Stimulated activated CD8-positive, alpha-beta memory T cell treated with anti-CD3 and anti-CD28 coated beads, Interleukin-4, amount 100 ng/mL, for 48 hours (primary cell): Measurements from ENCODE around the gene SUSD3.

ENCODE experiments used
- DNase-seq: peaks from one replicate; pipeline ENCODE4 v3.0.0-alpha.2; 2020

Gene SUSD3

DNA sequence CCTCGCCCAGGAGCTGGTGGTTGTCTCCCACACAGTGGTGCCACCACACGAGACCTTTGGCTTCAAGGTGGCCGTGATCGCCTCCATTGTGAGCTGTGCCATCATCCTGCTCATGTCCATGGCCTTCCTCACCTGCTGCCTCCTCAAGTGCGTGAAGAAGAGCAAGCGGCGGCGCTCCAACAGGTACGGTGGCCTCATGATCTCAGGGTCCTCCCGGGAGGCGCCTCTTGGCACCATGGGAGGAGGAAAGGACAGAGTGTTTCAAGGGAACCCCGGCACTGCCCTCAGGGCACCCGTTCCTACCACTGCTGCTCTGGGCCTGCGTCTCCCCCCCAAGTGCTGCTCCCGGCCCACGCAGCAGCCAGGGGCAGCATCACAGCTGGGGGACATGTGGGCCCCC, 19.3 kb downstream of the SUSD3 start:
- DNase-seq = no peak

DNA sequence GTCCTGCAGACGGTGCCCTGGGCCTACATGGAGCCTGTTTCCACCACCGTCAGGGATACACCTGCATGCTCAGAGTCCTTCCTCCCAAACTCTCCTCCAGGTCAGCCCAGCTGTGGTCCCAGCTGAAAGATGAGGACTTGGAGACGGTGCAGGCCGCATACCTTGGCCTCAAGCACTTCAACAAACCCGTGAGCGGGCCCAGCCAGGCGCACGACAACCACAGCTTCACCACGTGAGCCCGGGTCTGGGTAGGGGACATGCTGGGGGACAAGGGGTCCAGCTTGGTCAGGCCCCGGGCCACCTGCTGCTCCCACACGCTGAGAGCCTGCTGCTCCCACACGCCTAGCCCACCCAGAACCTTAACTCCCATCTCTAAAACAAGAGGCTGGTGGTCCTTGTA, 20.9 kb downstream of the SUSD3 start:
- DNase-seq = no peak

DNA sequence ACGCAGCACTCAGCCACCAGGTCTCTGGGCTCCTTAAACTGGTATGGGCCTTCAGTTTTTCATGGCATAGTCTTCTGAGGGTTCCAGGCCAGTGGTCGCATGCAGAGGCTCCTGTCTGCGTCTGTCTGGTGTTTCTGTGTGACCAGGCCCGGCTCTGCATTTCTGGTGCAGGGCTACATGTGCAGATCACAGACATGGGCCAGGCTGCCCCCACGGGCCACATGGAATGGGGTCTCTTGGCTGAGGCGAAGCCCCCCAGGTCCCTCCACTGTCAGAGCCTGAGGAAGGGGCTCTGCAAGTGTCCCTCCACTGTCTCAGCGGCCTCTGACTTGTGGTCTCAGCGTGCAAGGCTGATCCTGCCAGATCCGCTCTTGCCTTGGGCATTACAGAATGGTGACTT, 21.9 kb downstream of the SUSD3 start:
- peak; percentile 17 for DNase-seq

DNA sequence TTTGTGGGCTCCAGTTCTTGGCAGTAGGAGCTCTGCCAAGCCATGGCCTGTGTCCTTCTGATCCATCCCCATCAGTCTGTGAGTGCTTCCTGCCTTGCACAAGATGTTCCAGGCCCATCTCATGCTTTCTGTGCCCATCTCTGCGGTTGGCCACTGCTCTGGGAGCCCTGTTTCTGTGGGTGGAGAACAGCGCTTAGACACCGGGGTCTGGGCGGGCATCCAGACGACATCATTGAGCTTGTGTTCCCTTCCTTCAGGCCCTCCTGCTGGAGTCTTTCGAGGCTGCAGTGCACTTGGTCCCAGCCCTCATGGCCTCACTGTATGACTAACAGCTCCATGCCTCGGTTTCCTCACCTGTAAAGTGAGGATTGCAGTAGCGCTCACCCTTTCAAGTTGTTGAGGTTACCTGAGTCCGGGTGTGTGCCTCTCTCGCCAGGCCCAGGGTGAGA, 22.6 kb downstream of the SUSD3 start:
- peak; percentile 18 for DNase-seq

DNA sequence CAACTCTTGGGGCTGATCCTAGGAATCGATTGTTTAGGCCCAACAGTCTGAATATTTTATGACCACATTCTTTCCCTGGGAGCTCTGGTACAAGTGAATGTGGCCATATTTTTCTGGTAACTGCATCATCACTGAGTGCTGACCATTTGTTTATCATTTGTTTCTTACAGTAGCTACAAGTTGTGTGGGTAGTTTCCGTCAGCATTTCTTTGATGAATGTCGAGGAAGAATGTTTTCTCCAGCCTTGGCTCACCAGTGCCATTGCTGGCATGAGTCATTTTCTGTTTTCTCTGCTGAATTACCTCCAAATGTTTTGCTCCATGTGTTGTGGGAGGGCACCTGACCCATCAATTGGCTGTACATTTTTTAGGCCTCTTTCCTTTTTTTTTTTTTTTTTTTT, 23.4 kb downstream of the SUSD3 start:
- peak; percentile 13 for DNase-seq

DNA sequence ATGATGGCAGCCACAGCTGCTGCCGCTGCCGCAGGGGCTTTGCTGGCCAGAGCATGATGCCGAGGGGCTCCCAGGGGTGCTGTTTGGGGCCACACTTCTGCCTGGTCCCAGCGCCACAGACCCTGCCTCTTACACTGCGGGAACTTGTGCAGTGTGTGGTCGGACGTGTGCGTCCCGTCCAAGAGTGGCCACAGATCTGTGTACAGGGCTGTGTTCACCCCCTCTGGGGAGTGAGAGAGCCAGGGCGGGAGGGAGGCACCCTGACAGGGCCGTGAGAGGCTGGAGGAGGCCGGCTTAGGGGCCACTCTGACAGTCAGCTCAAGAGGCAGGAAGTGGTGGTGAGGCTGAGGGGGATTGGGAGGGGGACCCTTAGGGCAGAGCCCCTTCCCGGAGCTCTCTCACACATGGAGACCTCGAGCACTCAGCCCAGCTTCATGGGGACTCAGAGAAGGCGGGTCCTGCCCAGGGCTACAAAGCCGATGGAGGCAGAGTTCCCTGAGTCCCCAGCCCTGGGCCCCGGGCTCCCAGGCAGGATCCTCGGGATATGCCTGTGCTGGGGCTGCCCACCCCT, 24.4 kb downstream of the SUSD3 start:
- DNase-seq = peak; percentile 41

DNA sequence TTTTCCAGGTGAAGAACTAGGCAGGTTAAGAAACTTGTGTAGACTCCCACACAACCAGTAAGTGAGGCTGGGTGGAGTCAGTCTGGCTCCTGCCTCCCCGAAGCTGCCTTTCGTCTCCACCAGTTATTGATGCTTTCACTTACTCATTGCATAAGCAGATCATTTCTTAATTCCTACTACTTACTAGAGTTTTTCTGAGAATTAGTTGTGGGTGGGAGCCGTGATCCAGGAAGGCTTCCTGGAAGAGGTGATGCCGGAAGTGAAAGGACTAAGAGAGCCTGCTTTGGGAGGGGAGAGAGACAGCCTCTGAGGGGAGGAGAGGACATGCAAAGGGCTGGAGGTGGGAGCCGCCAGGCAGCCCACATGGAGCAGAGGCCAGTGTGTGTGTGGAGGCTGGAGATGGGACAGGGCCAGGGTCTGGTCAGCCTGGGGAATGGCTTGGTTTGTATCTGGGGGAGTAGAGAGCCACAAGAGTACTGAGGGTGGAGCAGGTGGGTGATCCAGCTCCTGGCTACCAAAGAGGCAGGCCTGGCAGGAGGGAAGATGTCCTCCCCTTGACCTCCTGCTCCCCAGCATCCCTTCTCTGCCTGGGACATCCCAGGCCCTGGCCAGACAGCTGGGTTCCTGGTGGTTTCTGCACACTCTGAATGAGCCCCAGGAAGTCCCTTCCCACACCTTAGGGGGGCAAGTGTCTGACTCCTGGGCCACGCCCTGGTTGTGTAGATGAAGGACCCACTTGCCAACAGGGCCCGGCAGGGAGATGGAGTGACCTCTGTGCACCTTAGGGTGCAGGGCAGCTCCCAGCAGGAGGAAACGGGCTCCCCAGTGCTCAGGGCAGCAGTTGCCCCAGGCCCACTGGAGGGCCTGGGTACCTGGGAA, 25.3 kb downstream of the SUSD3 start:
- peak; percentile 61 for DNase-seq

DNA sequence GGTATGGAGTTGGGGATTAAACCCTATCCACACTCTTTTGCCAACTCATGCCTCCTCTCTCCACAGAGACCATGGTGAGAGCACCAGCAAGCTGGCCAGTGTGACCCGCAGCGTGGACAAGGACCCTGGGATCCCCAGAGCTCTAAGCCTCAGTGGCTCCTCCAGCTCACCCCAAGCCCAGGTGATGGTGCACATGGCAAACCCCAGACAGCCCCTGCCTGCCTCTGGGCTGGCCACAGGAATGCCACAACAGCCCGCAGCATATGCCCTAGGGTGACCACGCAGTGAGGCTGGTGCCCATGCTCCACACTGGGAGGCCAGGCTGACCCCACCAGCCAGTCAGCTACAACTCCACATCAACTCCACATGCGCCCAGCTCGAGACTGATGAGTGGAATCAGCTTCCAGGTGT, 26.0 kb downstream of the SUSD3 start:
- no peak for DNase-seq

DNA sequence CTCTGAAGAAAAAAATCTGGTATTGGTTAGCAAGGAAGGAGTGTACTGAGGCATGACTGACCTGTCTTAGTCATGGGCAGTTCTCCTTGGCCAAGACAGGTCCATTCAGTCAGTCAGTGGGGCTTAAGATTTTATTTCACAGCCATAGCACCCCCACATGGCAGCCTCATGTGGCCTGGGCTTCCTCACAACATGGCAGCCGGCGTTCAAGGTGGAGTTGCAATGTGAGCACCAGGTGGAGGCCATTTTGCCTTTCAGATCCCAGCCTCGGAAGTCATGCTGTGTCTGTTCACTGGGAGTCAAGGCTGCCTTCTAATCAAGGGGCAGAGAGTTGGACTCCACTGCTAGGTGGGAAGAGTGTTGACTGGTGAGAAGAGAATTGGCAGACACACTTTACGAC, 27.2 kb downstream of the SUSD3 start:
- DNase-seq = peak; percentile 22

DNA sequence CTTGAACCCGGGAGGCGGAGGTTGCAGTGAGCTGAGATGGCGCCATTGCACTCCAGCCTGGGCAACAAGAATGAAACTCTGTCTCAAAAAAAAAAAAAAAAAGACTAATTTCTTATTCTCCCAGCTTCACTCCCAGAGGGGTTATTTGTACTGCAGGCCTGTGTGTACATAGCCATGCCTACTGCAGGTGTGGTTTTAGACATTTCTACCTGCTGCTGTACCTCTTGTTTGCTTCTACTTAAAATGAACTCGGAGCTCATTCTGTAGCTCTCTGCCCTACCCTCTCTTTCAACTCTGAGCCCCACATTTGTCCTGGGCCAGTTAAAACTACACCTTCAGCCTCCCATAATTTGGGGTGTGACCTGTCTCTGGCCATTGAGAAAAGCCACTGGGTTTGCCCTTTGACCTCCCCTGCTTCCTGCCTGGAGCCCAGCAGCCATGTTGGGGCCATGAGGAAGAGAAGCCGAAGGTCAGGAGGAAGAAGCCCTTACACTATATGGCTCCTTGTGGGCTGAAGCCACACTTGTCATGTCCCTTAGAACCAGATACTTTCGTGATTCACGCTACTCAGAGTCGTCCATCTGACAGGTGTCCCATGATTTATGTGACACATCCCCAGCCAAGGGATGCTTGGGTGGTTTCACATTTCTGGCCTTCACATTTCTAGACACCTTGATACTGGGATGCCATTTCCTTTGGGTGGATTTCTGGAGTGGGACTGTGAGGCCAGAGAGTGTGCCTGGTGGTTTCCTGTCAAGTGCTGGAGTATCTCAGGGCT, 28.1 kb downstream of the SUSD3 start:
- peak; percentile 20 for DNase-seq

DNA sequence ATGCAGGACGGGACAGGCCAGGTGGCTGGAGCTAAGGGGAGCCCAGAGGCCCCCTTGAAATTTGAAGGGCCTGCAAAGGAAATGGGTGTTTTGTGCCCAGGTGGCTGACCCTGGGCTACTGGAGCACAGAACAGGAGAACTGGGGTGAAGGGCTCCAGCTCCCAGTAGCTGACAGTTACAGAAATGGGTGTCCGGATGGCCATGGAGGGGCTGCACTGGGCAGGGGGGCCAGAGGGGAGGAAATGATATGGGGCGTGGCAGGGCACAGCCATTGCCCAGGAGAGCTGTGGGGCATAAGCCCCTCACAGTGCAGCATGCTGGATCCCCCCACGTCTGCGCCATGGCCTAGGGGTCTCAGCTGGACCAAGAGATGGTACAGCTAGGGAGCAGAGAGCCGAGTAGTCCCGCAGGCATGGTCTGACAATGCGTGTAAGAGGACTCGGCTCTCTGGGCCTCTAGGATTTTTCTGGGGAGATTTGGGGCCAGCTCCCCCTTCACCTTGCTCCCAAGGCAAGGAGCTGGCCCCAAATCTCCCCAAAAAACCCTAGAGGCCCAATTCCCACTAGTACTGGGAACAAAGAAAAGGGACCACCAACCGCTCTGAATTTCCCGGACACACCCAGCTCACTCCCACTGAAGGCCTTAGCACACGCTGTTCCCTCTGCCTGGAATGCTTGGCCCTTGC, 29.6 kb downstream of the SUSD3 start:
- peak; percentile 17 for DNase-seq

DNA sequence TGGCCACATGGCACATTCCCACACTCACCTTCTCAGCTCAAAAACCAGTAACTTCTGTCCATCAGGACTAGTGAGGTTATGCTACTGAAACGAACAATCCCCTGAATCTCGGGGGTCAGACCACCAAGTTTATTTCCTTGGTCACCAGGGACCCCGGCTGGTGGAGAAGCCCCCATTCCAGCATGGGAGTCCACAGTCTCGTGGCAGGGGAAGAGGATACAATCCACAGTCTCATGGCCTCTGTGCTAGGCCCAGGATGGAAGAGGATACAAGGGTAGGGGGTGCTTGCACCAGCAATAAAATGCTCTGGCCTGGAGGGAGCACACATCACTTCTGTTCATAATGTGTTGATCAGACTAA, 30.1 kb downstream of the SUSD3 start:
- DNase-seq = peak; percentile 24

DNA sequence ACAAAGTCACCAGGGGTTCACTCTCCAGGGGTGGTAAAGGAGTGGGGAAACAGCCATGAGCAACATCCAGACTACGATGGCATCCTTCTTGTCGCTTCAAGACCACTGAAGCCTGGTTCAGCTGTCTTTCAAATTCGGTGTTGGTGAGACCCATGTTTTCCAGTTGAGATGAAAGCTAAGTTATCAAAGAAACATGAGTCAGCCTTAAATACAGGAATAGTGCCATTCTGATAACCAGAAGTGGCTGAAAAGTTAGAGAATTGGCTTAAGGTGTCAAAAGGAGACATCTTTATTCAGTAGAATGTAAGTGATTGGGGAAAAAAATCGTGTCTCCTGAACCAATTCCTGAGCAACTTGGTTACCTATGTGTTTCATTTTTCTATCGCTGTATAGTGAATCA, 30.5 kb downstream of the SUSD3 start:
- DNase-seq = no peak

DNA sequence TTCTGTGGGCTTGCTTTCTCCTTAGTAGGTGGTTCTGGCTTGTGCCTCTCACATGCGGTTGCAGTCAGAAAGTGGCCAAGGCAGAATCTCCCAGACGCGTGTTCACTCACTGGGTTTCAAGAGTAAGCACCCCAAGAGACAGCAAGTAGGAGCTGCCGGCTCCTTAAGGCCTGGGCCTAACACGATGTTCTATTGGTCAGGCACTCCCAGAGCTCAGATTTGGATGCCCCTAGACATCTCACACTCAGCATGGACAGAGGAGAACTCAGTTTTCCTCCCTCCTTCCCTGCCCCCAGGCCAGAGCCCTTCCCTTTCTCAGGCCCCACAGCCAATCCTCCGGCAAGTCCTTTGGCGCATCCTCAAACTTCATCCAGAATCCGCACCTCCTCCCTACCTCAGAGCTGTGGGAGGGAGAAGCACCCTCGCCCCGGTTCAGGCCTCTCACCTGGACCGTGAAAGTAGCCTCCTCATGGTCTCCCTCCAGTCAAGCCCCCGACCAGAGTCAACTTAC, 31.0 kb downstream of the SUSD3 start:
- DNase-seq = peak; percentile 25

DNA sequence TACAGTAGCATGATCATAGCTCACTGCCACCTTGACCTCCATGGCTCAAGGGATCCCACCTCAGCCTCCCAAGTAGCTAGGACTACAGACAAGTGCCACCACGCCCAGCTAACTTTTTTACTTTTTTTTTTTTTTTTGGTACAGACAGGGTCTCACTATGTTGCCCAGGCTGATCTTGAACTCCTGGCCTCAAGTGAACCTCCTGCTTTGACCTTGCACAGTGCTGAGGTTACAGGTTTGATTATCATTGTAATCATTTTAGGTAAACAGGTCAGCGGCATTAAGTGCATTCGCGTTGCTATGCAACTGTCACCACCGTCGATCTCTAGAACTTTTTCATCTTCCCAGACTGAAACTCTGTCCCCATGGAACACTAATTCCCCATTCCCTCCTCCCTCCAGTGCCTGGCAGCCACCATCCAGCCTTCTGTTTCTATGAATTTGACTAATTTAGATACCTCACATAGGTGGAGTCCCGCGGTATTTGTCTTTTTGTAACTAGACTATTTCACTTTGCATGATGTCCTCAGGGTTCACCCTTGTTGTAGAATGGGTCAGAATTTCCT, 31.7 kb downstream of the SUSD3 start:
- DNase-seq = peak; percentile 23

DNA sequence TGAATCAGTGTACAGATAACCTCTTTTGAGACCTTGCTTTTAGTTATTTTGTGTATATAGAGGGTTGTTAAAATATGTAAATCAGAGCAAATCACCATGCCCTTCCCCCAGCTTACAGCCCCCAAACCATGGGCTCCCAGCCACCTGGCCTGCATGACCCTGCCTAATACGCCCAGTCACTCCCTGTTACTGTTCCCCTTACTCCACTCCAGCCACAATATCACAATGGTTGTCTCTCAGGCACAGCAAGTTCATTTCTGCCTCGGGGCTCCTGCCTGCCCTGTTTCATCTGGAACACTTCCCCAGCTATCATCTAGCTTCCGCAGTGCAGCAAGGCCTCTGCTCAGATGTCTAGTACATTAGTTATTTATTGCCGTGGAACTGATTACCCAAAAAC, 32.6 kb downstream of the SUSD3 start:
- DNase-seq = peak; percentile 23

DNA sequence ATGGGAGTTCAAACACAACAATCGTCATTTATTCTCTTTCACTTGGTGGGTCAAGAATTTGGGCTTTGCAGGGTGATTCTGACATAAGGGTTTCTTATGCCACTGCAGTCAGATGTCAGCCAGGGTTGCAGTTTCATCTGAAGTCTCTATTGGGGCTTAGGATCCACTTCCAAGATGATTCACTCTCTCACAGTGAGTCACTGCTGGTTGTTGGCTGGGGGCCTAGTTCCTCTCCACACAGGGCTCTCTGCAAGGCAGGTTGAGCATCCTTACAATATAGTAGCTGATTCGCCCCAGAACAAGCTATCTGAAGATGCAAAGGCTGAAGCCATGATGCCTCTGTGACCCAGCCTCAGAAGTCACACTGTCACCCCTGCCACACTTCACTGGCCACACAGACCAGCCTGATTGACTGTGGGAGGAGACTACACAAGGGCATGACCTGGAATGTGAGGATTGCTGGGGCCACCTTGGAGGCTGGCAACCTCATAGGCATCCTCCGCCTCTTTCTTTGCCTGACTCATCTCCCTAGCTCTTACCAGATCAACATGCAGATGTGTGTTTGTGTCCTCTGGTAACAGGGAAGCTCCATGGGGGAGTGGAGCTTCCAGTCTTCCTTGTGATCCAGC, 33.1 kb downstream of the SUSD3 start:
- peak; percentile 77 for DNase-seq

DNA sequence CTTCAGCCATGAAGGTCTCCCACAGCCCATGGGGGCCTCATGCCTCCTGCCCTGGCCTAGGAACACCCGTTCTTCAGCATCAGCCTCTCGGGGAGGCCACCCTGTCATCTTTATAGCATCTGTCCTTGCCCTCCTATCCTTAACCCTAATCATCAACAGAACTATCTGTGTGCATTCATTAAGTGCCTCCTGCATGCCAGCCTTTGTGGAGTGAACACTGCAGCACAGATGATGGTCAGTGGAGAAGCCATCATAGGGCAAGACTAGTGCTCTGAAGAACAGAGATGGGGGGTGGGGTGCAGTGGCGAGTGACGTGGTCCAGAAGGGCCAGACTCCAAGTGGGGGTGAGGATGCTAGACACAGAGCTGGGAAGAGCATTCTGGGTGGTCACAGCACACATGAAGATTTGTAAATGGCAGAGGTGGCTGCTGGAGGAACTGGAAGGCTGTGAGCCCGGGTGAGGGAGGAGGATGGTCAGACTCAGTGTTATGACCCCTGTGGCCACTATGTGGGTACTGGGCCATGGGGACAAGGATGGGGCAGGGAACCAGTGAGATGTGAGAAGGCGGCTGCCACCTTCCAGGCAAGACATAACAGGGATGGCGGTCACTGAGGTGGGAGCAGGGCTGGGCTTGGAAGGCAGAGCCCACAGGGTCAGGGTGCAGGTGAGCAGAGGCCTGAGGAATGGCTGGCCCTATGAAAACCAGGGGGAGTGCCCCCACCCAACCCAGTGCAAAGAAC, 33.9 kb downstream of the SUSD3 start:
- peak; percentile 19 for DNase-seq

DNA sequence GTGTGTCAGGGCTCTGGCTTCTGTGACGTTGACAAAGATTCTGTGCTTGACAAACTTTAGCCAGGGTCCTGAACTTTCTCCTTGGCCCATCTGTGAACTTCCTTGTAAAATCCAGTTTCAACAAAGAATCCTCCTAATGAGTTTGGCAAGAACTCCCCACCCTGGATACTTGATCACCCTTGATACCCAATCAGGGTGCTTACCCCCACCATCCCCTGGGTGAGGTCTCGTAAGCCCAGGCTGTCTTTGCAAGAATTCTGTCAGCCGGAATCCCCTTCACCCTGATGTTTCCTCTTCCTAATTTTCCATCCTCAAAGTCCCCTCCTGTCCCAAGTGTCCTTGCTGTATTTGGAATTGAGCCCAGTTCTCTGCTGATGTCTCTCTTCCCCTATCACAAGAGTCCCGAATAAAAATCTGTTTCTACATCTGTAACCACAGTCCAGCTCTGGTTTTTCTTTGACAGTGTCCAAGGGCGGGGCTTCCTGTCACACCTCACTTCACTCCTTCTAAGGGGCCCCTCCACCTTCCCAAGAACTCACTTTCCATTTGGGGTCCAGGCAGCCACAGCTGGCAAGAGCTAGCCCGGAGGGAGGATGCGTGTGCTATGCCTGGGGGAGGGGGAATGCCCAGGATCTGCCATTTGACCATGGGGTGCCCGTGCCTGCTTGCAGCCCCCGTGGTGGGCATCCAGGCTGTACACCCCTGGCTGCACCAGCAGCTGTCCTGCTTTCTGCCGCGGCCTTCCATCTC, 34.8 kb downstream of the SUSD3 start:
- peak; percentile 57 for DNase-seq

DNA sequence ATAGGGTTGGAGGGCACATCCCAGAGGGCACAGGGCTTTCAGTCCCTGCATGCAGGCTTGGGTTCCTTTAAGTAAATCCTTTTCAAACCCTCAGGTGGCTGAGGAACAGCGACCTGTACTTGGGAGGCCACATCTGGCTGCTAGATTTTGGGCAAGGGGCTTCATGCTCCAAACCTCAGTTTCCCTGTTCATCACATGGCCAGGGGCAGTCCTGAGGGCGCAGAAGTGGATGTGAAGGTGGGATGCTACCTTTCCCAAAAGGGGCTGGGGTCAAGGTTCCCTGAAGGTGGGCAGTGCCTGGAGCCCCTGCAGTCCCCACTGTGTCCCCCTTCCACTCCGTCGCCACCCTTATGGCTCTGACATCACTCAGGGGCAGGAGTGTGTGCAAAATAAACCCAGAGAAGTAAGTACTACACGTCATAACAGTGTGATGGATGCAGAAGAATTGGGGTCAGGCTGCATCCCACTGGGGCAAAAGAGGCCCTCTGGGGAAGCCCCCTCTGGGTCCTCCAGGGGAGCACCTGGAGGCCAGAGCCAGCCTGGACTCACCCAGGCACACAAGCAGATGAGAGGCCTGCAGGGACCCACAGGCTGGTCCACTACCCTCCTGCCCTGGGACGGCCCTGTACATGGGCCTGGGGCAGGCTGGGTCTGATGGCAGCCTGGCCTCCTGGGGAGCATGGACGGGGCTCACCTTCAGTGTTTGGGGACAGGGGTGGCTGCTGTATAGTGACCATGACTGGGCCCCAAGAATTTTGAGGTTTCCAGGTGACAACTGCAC, 35.6 kb downstream of the SUSD3 start:
- no peak for DNase-seq
